Measurements from ENCODE around the gene CELSR1.

Gene CELSR1

DNA sequence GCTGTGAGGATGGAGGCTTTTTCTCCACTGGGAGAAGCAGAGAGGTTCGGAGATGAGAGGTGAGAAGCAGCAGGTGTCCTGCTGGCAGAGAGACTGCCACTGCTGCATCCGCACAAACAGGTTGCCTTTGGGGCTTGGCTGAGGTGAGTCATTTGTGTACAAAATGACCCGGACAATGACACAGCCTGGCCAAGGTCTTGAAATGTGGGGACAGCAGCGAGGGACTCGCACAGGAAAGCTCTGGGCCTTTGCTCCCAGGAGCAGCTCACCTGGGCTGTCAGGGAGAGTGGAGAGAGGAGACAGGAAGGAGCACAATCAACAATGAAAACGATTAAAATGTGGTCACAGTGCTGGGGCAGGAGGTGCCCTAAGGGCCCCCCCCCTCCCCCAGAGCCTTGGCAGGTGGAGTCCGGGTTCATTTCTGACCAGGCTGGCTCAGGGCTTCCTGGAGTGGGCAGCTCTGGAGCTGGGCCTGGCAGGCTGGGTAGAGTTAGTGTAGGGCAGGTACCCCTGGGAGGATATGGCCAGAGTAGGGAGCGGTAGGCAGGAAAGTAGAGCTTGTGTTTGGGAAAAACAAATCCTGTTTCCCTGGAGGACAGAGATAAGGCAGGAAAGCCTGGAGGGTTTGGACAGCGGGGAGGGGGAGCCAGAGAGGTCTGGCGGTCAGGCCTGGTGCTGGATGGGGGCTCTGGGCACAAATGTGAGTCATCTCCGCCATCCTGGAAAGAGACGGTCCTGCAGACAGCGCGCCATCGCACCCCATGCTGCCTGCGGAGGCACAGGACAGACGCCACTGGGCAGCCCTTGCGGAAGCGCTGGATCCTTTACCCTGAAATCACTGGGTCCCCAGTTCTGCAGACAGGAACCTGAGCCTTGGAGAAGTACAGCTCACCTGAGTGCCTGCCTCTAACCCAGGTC is 37.8 kb upstream of the CELSR1 start:
- no peak for DNase-seq (ENCODE audit: low read depth)

DNA sequence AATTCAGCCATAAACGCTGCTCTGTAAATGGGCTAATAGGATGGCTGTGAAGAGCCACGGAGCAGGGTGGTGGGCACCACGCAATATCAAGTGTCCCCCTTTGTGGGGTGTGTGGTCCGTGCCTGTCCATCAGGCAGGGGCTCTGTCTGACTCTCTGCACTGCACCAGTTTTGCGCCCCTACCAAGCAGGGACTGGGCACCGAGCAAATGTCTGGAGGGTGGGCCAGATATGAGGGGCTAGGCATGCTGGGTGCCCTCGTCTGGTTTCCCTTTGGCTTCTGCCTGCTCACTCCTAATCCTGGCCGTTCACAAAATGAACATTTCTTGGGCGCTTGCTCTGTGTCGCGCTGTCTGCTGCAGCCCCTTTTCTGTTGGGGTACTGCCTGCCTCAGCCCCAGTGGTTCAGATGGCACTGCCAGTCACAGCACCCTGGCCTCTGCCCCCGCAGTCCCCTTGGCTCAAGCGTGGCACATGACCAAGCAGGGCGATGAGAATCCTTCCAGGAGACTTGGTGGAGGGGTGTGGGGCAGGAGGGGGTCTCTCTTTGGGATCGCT is 37.1 kb upstream of the CELSR1 start:
- no peak for DNase-seq (ENCODE audit: low read depth)

DNA sequence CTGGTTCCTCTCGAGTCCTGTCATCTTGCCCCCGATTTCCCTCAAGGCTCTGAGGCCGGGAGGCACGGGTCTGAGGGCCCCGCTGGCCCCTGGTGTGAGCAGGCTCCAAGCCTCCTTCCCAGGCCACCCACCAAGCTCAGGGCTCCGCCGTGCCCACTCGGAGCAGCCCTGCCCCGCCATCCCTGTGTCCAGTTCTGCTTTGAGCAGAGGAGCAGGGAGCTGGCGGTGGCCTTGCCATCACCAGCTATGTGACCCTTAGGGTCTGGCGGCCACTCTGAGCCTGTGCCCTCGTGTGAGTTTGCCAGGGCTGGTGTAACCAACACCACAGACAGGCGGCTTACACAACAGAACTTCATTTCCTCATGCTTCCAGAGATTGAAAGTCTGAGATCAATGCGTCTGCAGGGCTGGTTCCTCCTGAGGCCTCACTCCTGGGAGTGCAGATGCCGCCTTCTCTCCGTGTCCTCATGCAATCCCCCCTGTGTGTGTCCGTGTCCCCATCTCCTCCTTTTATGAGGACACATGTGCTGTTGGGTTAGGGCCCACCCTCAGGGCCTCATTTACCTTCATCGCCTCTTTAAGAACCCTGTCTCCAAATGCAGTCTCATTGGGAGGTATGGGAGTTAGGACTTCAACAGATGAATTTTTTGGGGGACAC is 36.5 kb upstream of the CELSR1 start:
- DNase-seq (ENCODE audit: low read depth): no peak

DNA sequence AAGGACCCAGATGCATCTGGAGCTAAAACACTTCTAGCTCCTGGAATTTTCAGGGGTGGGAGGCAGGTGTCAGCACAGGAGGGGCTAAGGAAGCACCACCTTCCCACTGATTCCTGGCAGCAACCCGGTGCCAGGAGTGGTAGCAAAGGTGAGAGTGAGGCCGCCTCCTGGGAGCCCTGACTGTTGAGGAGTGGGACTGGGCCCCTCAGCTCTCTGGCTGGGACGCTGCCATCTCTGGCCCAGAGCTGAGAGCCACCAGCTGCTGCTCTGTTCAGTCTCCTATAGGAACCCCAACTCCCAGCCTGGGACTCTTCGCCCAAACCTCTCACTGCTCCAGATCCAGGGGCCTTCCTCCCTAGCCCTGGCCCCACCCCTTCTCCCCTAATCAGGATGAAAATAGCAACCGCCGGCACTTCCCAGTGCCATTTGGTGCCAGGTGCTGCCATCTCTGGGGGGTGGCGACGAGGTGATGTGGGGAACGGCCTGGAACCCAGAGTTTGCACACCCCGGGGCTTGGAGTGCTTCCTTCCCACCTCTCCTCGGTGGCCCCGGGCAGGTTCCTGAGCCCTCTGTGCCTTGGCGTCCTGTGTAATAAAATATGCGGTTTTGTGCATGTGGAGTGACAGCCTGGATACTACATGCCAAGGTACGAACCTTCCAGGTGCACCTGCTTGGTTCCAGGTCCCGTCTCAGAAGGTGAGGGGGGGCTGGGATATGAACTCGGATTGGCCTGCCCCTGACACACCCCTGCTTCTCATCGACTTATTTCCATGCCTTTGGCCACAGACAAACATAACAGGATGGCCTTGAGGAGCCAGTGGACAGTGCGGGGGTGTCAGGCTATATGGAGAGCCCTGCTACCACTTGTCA is 35.7 kb upstream of the CELSR1 start:
- no peak for DNase-seq (ENCODE audit: low read depth)

DNA sequence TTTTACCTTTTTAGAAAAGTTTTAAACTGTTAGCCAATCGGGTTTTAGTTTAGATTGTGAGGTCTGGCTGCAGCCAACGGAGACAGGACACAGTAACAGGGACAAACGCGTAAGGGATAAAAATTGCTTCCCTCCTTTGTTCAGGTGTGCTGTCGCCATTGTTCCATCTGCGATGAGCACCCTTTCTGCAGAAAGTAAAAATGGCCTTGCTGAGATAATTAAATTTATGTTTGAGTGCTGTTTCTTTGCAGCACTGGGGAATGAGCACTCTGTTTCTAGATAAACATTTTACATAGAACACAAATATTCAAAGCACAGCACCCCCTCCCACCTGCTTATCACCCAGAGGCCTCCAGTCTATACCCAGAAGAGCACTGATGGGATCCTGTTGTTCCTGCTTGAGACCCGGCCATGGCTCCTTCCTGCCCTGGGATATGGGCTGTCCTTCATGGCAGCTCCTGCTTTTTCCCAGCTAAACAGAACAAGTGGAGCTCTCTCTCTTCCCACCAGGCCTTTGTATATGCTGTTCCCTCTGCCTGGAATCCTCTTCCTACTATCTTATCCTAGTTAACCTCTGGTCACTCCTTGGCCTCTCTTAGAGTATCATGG is 34.3 kb upstream of the CELSR1 start:
- DNase-seq (ENCODE audit: low read depth): no peak

DNA sequence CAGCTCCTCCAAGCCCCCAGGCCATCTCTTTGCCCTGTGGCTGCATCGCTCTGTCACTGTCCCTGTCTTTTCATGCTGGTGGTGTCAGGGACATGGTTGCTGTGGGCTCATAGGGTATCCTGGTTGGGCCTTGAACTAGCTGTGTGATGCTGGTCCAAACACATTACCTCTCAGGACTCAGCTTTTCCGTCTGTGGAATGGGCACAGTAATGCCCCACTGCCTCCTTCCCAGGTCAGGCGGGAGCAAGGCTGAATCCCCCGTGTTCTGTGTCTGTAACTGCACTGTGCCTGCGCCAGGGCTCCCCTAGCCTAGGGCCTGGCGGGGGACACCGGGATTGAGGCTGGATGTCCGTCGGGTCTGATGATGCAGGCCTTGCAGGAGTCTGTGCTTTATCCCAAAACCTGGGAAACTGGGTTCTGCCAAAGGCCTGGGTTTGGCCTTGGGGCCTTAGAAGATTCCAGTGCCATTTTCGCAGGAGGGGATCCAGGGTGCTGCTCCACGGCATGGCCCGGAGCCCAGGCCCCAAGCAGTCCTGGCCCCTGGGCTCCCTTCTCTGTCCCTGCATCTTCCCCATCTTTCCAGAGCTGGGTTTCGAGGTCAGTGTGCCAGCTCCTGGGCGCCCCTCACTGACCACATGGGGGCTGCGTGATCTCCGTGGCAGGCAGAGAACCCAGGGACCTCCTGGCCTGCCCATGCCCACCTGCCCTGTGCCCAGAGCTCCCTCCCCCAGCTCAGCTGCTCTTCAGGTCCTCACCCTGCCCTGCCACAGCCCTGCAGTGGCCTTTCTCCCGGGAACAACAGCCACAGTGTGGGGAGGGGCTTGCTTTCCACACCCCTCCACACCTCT is 32.7 kb upstream of the CELSR1 start:
- DNase-seq (ENCODE audit: low read depth): no peak

DNA sequence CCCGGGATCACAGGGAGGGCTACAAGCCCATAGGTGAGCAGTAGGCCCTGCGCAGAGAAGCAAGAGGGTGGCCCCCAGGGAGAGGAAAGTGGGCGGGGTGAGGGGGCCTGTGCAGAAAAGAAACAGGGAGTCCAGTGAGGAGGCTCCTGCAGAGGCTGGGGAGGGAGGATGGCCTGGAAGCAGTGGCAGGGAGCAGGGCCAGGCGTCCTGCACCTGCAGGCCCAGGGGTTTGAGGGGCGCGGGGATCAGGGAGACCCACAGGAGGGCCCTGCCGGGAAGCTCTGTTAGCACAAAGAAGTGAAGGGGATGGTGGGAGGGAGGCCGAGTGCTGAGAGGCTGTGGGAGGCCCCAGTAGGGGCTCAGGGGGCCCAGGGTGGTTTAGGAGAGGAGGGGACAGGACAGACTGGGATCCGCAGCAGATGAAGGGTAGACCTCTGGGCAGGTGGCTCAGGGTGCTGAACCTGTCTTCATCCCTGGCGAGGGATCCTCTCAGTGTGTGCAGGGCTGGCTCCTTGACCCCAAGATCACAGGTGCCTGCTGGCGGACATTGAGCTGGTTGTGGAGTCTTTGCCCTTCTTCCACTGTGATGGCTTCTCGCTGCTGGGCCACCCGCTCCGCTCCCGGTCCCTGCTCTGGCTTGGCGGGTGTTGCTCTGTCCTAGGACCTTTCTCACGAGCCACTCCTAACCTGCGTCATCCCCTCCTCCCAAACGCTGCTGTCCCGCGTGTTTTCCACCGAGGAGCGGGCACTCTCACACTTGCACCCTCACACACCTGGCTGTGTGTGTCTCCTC is 31.8 kb upstream of the CELSR1 start:
- no peak for DNase-seq (ENCODE audit: low read depth)

DNA sequence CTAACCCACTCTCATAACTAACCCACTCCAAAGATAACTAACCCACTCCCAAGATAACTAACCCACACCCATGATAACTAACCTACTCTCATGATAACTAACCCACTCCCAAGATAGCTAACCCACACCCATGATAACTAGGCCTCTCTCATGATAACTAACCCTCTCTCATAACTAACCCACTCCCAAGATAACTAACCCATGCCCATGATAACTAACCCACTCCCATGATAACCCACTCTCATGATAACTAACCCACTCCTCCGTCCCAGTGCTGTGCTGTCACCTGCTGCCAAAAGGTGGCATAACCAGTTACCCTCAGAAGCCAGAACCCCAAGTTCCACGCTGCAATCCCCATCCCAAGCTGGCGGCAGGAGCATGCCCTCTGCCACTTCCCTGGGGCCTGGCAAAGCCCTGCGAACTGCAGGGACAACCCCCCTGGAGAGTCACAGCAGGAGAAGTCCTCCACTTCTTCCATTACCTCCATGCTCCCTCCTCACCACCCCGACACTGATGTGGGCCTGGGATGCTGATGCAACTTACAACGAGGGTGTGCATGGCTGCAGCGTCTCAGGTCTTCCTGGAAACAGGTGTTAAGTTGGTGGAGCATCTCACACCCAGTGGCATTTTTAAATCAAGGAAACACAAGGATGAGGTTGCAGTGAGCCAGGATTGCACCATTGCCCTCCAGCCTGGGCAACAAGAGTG is 30.8 kb upstream of the CELSR1 start:
- DNase-seq (ENCODE audit: low read depth): no peak

DNA sequence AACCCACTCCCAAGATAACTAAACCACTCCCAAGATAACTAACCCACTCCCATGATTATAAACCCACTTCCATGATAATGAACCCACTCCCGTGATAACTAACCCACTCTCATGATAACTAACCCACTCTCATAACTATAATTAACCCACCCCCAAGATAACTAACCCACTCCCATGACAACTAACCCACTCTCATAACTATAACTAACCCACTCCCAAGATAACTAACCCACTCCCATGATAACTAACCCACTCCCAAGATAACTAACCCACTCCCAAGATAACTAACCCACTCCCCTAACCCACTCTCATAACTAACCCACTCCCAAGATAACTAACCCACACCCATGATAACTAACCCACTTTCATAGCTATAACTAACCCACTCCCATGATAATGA is 30.1 kb upstream of the CELSR1 start:
- DNase-seq (ENCODE audit: low read depth): no peak

DNA sequence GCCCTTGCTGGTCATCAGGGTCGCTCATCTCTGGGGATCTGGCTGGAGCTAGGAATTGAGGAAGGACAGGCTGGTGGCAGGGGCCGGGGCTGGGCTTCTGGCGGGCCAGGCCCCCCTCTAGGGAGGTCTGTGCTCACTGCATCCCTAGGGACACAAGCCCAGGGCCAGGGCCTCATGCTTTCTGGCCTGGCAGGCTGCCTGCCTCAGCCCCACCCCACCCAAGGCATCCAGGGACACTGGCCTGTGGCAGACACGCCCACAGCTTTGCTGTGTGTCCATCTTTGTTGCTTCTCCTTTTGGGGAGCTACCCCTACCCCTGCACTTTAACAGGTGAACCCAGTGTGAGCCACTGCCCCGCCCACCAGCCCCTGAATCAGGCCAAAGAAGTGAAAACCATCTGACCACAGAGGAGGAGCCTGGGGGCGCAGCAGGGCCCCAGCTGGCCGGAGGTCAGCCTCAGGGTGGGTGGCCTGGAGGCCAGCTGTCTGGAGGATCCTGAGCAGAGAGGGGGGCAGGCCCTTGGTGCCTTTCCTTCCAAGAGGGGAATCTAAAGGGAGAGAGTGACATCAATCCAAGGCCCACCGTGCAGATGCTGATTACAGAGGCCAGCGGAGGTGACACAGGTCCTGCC is 26.8 kb upstream of the CELSR1 start:
- DNase-seq (ENCODE audit: low read depth): no peak

DNA sequence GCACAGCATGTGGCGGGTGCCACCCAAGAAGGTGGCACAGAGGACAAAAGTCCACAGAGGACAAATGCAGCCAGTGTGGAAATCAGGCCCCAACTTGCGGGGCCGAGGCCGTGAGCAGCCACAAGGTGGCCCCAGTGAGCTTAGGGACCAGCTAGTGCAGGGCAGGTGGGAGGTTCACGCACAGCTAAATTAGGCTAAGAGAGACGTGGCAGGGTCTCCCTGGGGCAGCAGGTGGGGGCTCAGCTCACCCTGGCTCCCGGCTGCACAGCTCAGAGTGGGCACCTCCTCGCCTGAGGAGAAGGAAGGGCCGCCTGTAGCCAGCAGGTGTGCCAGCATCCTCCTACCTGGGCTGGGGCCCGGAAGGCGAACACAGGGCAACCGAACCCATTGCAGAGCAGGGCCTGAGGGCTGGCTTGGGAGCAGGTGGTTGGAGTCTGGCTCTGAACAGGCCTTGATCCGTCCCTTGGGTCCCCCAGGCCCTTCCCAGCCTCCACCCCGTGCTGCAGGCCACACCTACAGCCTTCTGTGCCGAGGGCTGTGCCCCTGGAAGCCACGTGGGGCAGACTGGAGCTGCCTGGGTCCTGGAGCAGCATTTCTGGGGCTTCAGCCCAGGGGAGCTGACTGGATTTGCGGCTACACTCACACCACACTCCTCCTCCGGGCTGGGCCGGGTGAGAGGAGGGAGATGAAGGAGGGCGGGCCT is 26.1 kb upstream of the CELSR1 start:
- DNase-seq (ENCODE audit: low read depth): peak; percentile 61

DNA sequence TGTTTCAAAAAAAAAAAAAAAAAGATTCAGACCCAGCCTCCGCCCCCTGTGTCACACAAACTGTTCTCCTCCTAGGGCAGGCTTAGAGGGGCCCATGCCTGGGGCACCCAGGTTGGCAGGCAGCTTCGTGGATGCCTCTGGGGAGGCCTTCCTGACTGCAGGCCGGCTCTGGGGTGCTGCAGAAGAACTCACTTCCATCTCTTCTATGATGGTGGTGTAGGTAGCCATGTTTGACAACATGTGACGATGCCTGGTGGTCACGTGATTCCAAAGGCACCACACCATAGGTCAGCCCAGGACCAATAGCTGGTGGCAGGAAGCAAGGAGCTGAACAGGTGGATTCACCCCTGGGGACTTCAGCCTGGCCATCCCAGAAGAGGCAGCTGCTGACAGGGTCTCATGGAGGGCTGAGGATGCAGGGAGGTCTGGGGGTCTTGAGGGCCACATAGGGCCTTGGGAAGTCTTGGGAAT is 24.1 kb upstream of the CELSR1 start:
- no peak for DNase-seq (ENCODE audit: low read depth)

DNA sequence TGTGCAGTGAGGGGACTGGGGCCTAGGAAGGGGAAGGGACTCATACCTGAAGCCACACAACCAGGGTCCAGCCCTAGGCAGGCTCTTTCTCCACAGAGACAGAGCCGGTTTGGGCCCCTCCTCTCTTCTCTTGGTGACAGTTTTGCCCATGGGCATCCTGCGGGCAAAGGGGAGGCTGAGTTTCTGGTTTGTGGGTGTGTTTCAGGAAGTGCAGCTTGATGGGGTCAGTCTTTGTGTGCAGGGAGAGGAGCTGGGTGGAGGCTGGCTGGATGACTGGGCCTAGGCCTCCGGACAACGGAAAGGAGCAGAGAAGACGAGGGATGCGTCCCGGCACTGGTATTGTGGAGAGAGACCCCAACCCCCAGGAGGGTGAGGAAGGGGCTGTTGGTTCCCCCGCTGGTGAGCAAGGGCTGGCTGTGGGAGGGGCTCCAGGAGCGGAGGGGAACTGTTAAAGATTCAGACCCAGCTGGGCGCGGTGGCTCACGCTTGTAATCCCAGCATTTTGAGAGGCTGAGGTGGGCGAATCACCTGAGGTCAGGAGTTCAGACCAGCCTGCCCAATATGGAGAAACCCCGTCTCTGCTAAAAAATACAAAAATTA is 23.4 kb upstream of the CELSR1 start:
- DNase-seq (ENCODE audit: low read depth): no peak

DNA sequence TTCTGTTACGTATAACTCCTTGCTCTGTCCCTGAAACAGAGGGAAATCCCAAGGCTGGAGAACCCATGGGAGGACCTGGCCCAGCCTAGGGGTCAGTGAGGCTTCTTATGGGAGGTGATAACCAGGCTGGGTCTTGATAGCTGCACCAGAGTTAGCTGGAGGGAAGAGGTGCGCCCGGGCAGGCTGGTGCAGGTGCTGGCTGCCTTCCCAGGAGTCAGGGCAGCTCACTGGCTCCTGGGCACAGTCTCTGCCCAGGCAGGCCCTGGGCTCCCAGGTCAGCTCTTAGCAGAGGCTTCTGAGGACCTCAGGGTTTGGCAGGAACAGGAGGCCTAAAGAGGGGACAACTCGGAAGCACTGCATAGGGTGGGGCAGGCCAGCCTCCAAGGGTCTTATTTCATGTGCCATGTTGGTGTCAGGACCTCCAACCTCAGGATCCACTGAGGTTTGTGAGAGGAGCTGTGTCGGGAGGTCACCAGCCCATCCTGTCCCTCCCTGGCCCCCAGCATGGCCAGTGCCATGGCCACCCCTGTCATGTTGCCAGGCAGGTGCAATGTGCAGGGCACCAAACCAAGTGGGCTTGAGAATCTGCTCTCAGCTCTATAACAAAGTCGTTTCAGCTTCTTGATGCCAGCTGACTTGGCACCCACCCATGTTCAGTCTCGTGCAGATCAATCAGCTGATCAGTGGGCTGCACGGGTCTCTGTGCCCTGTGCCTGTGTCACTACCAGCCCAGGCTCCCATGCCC is 20.5 kb upstream of the CELSR1 start:
- no peak for DNase-seq (ENCODE audit: low read depth)

DNA sequence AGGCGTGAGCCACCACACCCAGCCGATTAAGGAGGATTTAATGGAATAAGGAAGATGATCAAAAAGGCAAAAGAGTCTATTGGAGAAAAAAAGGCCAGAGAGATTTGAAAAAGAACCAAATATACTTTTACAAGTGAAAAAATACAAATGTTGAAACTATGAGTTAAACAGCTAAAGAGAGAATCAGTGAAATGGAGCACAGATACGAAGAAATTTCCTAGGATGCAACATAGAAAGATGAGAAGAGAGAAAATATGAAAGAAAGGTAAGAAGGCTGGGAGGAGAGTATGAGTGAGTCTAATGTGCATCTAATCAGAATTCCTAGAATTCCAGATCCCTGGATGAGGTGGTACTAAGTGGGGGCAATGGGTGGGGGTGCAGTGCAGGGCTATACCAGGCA is 19.4 kb upstream of the CELSR1 start:
- no peak for DNase-seq (ENCODE audit: low read depth)

DNA sequence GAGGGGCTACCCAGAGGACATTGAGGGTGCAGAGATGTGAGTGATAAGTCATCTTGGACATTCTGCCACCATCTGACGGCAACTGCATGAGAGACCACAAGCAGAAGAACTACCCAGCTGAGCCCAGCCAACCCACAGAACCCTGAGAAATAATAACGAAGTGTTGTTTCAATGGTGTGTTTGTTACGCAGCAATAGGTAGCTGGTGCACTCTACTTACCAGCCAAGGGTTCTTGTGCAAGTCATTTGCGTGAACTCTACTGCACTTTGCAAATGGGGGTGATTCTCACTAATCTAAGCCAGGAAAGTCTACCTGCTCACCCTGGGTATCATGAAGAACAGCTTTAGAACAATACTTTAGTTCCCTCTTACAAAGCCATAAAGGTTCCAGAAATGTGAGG is 15.8 kb upstream of the CELSR1 start:
- DNase-seq (ENCODE audit: low read depth): no peak

DNA sequence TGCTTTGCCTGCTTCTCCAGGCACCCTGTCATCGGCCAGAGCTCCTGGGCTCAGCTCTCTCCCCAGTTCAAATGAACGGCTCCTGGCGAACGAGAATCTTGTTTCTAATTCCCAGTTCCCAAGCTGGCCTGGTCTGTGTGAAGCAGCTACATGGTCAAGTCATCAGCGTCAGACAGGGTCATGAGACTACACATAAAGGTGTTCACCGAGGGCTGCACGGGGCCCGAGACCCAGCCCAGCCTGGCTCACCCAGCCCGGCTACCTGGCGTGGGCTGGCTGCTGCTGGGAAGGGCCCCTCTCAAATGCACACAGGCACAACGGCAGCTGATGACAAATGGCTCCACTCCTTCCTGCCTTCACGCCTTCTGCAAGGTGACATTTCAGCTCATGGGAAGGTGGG is 14.6 kb upstream of the CELSR1 start:
- no peak for DNase-seq (ENCODE audit: low read depth)
